GM18502 (cell line): ENCODE measurements around the gene ZNF189.
"Not testable (repeated sequence)": the region's sequence is repeated elsewhere in the genome, so short reads cannot be mapped to it uniquely, and the experiment has no call there.

Source experiments
- ATAC-seq: cut with Tn5 transposase; IDR thresholded peaks from one replicate; pipeline ENCODE4 v1.9.1; 2021; ENCODE audit warnings: mild to moderate bottlenecking; ENCODE audit not compliant: unreplicated experiment, poor library complexity

ZNF189 gene

GRCh38 chr9:101376111-101376848, 22.4 kb upstream of the ZNF189 start:
- no peak for ATAC-seq

DNA sequence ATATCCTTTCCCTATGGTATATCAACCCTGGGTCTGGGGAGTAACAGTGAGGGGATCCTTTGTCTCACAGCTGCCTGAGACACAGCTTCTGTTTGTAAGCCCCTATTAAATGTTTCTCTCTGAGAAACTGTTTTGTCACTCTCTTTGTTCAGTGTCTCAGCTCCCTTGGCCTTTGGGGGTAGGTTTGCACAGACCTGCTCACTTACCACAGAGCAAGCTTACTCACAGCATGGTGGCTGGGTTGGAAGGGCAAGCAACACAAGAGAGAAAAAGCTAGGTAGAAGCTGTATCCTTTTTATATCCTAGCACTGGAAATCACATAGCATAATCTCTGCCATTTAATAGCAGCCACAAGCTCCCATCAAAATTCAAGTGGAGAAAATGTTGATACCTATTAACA, 18.4 kb upstream of the ZNF189 start:
- ATAC-seq = no peak

DNA sequence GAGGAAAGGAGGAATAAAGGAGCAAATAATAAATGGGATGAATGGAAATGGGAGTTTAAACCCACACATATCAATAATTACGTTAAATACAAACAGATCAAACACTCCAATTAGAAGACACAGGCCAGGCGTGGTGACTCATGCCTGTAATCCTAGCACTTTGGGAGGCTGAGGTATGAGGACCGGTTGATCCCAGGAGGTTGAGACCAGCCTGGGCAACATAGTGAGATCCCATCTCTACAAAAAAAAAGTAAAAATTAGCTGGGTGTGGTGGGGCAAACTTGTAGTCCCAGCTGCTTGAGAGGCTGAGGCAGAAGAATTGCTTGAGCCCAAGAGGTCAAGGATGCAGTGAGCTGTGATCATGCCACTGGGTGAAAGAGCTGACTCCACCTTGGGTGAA, 17.5 kb upstream of the ZNF189 start:
- ATAC-seq = no peak

DNA sequence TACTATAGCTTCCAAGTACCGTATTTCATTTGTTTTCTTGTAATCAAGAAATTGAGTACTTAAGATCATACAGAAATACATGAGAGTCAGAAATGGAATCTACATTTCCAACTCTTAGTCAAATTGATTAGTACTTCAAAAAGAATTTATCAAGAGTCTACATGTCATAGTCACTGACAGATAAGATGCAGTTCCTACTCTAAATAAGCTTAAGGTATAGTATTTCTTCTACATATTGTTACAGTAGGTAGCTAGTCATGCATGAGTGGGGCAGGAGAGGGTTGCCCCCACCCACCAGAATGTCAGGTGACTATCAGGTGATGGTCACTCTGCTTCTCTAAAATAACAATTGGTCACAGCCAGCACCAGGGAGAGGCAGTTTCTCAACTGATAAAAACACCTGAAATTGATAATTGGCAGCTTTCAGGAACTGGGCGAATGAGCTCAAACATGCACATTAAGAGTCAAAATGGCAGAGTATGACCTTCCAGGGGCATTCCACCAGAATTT, 16.8 kb upstream of the ZNF189 start:
- ATAC-seq = no peak

GRCh38 chr9:101383361-101383760, 15.3 kb upstream of the ZNF189 start:
- no peak for ATAC-seq

DNA sequence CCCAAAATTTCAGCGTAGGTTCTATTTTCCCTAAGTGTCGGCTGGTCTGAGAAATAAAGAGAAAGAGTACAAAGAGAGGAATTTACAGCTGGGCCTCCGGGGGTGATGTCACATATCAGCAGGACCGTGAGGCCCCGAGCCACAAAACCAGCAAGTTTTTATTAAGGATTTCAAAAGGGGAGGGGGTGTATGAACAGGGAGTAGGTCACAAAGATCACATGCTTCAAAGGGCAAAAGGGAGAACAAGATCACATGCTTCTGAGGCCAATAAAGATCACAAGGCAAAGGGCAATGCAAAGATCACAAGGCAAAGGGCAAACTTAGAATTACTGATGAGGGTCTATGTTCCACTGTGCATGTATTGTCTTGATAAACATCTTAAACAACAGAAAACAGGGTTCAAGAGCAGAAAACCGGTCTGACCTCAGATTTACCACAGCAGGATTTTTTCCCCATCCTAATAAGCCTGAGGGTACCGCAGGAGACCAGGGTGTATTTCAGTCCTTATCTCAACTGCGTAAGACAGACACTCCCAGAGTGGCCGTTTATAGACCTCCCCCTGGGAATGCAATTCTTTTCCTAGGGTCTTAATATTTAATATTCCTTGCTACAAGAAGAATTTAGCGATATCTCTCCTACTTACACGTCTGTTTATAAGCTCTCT, 13.6 kb upstream of the ZNF189 start, which contains the start of gene BAAT:
Gene BAAT, minus strand, starts transcription at position 134 of the 664 bp plus-strand sequence. CDS start 13,602 bp downstream, outside the sequence.
- ATAC-seq = not testable (repeated sequence)

DNA sequence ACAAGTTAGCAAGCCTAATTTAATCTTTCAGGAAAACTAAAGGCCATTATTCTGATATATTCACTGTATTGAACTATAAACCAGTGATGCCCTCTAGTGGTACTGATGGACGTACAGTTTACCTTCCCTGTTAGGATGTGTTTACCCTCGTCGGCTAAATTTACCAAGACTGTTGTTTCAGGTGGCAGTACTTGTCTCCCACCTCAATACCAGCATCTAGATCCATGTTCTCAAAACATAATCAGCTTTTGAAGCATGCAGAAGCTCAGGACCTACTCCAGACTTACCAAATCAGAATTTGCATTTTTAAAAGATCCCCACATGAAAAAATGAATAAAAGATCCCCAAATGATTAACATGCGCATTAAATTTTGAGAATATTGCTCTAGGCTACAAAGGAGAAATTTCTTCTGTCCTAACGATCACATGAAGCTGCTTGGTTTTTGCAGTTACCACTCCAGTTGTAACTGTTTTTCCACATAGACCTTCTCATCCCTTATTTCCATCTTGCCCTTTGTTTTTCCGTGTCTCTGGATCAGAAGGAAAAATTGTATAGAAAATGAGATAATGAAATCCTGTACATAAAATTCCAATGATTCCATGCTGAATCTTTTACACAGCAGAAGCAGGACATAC, 10.7 kb upstream of the ZNF189 start:
- ATAC-seq = peak; percentile 92

DNA sequence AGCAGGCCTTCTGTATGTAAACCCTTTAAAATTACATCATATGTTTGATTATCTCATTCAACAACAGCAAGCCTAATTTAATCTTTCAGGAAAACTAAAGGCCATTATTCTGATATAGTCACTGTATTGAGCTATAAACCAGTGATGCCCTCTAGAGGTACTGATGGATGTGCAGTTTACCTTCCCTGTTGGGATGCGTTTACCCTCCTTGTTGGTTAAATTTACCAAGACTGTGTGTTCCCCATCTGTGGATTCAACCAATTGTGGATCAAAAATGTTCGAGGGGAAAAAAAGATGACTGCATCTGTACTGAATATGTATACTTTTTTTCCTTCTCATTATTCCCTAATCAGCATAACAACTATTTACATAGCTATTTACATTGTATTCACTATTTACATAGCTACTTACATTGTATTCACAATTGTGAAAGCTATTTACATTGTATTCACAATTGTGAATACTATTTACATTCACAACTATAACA, 10.1 kb upstream of the ZNF189 start:
- ATAC-seq = no peak

DNA sequence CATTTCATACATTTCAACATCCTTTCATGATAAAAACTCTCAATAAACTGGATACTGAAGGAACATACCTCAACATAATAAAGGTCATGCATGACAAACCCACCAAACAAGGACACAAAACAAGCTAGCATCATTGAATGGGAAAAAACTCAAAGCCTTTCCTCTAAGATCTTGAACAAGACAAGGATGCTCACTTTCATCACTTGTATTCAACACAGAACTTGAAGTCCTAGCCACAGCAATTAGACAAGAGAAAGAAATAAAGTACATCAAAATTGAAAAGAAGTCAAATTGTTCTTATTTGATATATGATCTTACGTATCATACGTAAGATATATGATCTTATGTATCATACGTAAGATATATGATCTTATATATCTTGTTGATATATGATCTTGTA, 5.5 kb upstream of the ZNF189 start:
- no peak for ATAC-seq

DNA sequence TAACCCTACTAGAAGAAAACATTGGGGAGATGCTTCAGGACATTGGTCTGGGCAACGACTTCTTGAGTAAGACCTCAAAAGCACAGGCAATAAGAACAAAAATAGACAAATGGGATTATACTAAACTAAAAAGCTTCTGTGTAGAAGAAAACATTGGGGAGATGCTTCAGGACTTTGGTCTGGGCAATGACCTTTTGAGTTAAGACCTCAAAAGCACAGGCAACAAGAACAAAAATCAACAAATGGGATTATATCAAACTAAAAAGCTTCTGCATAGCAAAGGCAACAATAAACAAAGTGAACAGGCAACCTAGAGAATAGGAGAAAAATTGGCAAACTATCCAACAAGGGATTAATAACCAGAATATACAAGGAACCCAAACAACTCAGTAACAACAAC, 4.0 kb upstream of the ZNF189 start:
- no peak for ATAC-seq

- no peak for ATAC-seq
These were observed 944 bp upstream of the ZNF189 start for GRCh38 chr9:101397746-101398067.

DNA sequence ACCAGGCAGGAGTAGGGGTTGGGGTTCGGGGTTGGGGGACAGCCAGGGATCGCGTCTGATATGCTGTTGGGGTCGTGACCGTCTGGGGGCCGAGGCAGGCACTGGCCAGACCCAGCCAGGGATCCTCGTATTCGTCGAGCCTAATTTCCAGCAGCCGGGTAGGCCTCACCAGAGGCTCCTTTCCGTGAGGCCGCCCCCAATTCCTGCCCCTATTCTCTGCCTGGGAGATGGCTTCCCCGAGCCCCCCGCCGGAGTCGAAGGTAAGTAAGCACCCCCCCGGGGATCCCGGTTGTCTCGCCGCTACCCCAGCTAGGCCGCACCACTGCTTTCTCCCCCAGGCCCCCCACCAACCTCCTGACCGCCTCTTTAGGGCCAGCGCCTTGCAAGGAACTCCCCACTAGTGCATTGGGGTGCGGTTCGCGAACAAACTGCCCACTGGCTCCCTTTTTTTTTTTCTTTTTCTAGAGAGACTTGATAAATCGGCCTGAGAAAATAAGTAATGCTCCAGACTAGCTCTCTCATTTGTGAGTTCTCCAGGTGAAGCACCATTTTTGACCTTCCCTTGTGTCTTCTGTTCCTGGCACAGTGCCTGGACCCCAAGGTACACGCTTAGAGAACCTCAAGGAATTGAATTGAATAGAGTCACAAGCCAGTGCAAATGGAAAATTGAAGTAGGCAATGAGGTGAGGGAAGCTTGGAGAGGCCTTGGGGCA, 435 bp downstream of the ZNF189 start:
- peak; percentile 15 for ATAC-seq

DNA sequence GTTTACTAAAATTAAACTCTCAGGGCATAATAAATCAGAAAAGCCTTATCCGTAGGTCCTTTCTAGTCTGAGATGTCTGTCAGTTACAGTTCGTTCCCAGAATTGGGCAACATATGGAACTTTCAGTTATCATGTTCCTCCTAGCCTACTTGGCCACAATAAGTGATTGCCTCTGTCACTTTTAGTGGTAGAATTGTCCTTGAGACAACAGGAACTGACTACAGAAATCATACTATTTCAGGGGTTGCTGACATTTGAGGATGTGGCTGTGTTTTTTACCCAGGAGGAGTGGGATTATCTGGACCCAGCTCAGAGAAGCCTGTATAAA, 956 bp downstream of the ZNF189 start:
- no peak for ATAC-seq

- ATAC-seq = no peak
These were observed 1.5 kb downstream of the ZNF189 start for GRCh38 chr9:101400120-101400519.

- no peak for ATAC-seq
These were observed 5.0 kb downstream of the ZNF189 start for GRCh38 chr9:101403516-101404285.

DNA sequence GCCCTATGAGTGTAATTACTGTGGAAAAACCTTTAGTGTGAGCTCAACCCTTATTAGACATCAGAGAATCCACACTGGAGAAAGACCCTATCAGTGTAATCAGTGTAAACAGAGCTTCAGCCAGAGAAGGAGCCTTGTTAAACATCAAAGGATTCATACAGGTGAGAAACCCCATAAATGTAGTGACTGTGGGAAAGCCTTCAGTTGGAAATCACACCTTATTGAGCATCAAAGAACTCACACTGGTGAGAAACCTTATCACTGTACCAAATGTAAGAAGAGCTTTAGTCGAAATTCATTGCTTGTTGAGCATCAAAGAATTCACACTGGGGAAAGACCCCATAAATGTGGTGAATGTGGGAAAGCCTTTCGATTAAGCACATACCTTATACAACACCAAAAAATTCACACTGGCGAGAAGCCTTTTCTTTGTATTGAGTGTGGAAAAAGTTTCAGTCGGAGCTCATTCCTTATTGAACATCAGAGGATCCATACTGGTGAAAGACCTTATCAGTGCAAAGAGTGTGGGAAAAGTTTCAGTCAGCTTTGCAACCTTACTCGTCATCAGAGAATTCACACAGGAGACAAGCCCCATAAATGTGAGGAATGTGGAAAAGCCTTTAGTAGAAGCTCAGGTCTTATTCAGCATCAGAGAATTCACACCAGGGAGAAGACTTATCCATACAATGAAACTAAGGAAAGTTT, 9.9 kb downstream of the ZNF189 start:
- ATAC-seq = no peak

GRCh38 chr9:101409079-101409477, 10.4 kb downstream of the ZNF189 start:
- no peak for ATAC-seq

- ATAC-seq = no peak
These were observed 16.2 kb downstream of the ZNF189 start for GRCh38 chr9:101414839-101415238.

- no peak for ATAC-seq
These were observed 16.9 kb downstream of the ZNF189 start for GRCh38 chr9:101415578-101415977.
